ENCODE data around the gene CCSER2.
"Not testable (repeated sequence)": the region's sequence is repeated elsewhere in the genome, so short reads cannot be mapped to it uniquely, and the experiment has no call there.

CCSER2 gene

GRCh38 chr10:84397735-84398144 lies 69.4 kb downstream of the CCSER2 start:
- no peak for DNase-seq (ENCODE audit: low read depth in 2 of 2)

- no peak for DNase-seq (ENCODE audit: low read depth in 2 of 2)
Measured at GRCh38 chr10:84398696-84399095, 70.3 kb downstream of the CCSER2 start.

- no peak for DNase-seq (ENCODE audit: low read depth in 2 of 2)
Measured at GRCh38 chr10:84401854-84402611, 73.6 kb downstream of the CCSER2 start.

GRCh38 chr10:84404783-84405182 lies 76.4 kb downstream of the CCSER2 start:
- DNase-seq (ENCODE audit: low read depth in 2 of 2) = no peak

GRCh38 chr10:84405662-84406061 lies 77.3 kb downstream of the CCSER2 start:
- DNase-seq (ENCODE audit: low read depth in 2 of 2) = no peak

GRCh38 chr10:84406561-84406960 lies 78.2 kb downstream of the CCSER2 start:
- DNase-seq (ENCODE audit: low read depth in 2 of 2) = no peak

GRCh38 chr10:84407388-84408049 lies 79.1 kb downstream of the CCSER2 start:
- DNase-seq (ENCODE audit: low read depth in 2 of 2) = no peak

- no peak for DNase-seq (ENCODE audit: low read depth in 2 of 2)
Measured at GRCh38 chr10:84412482-84412881, 84.1 kb downstream of the CCSER2 start.

GRCh38 chr10:84414110-84414509 lies 85.7 kb downstream of the CCSER2 start:
- not testable (repeated sequence) for DNase-seq (ENCODE audit: low read depth in 2 of 2)

- DNase-seq (ENCODE audit: low read depth in 2 of 2) = no peak
Measured at GRCh38 chr10:84415539-84416244, 87.3 kb downstream of the CCSER2 start.

- no peak for DNase-seq (ENCODE audit: low read depth in 2 of 2)
Measured at GRCh38 chr10:84416245-84416555, 87.8 kb downstream of the CCSER2 start.

GRCh38 chr10:84423719-84424118 lies 95.3 kb downstream of the CCSER2 start:
- DNase-seq (ENCODE audit: low read depth in 2 of 2) = no peak

GRCh38 chr10:84424731-84425167 lies 96.4 kb downstream of the CCSER2 start:
- DNase-seq (ENCODE audit: low read depth in 2 of 2) = no peak

- no peak for DNase-seq (ENCODE audit: low read depth in 2 of 2)
Measured at GRCh38 chr10:84427903-84428650, 99.7 kb downstream of the CCSER2 start.

- no peak for DNase-seq (ENCODE audit: low read depth in 2 of 2)
Measured at GRCh38 chr10:84428711-84429110, 100.3 kb downstream of the CCSER2 start.

GRCh38 chr10:84429926-84430520 lies 101.6 kb downstream of the CCSER2 start:
- DNase-seq (ENCODE audit: low read depth in 2 of 2) = peak; percentile 40 to 49

- no peak for DNase-seq (ENCODE audit: low read depth in 2 of 2)
Measured at GRCh38 chr10:84432891-84433290, 104.5 kb downstream of the CCSER2 start.

GRCh38 chr10:84440781-84441180 lies 112.4 kb downstream of the CCSER2 start:
- DNase-seq (ENCODE audit: low read depth in 2 of 2) = no peak

GRCh38 chr10:84447701-84448400 lies 119.5 kb downstream of the CCSER2 start:
- DNase-seq (ENCODE audit: low read depth in 2 of 2) = no peak

- not testable (repeated sequence) for DNase-seq (ENCODE audit: low read depth in 2 of 2)
Measured at GRCh38 chr10:84449351-84449750, 121.0 kb downstream of the CCSER2 start.

GRCh38 chr10:84452003-84452402 lies 123.6 kb downstream of the CCSER2 start:
- no peak for DNase-seq (ENCODE audit: low read depth in 2 of 2)

Data from activated CD4-positive, alpha-beta T cell treated with anti-CD3 and anti-CD28 coated beads for 24 hours (primary cell).